ENCODE data around the gene C12orf56.
"Not testable (repeated sequence)": the region's sequence is repeated elsewhere in the genome, so short reads cannot be mapped to it uniquely, and the experiment has no call there.

C12orf56 gene

GRCh38 chr12:64229796-64230195 lies 160.8 kb downstream of the C12orf56 start:
- no peak for DNase-seq (ENCODE audit: low spot score)

DNA sequence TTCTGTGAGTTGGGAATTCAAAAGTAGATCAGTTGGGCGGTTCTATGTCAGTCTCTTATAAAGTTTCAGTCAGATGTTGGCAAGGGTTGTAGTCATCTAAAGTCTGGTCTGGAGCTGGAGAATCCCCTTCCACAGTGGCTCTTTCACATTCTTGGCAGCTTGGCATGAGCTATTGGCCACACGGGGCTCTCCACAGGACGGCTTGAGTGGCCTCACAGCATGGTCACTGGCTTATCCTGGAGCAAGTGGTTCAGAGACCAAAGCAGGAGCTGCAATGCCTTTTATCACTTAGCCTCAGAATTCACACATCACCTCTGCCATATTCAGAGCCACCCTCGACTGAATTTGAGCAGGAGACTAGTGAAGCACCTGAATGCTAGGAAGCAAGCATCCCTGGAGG lies 161.3 kb downstream of the C12orf56 start:
- DNase-seq (ENCODE audit: low spot score), result no peak

DNA sequence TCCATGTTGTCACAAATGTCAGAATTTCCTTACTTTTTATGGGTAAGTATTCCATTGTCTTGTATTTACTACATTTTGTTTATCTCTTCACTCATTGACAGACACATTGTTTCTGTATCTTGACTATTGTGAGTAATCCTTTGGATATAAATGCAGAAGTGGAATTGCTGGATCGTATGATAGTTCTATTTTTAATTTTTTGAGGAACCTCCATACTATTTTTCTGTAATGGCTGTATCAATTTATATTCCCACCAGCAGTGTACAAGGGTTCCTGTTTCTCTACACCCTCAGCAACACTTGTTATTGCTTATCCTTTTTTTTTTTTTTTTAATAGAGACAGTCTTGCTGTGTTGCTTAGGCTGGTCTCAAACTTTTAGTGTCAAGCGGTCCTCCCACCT lies 164.9 kb downstream of the C12orf56 start:
- DNase-seq (ENCODE audit: low spot score), result no peak

GRCh38 chr12:64222009-64222765 lies 168.4 kb downstream of the C12orf56 start, which contains the start of gene KICS2:
Gene KICS2 (minus strand): TSS chr12:64222296. CDS start chr12:64222237, 59 bp downstream.
- DNase-seq (ENCODE audit: low spot score), result peak; percentile 93

- DNase-seq (ENCODE audit: low spot score), result peak; percentile 90
These were observed 168.9 kb downstream of the C12orf56 start for GRCh38 chr12:64221651-64222008.

- DNase-seq (ENCODE audit: low spot score), result no peak
These were observed 170.5 kb downstream of the C12orf56 start for GRCh38 chr12:64220046-64220445.

DNA sequence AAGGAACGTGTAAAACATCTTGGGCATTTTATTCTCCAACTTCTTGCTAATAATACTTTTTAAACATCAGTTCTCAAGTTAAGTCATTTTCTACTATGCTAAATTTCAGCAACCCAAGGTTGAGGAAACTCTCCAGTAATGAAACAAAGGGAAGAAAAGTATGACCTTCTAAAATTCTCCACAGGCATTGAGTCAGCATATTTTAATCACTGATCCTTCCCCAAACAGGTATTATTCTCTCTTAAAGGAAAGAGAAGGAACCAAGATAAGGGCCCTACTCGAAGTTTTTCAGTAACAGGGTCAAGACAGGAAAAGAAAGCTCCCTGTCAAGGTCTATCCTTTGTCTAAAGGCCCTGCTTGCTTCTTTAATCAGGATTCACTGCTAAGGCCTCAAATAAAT lies 171.4 kb downstream of the C12orf56 start:
- DNase-seq (ENCODE audit: low spot score), result no peak

DNA sequence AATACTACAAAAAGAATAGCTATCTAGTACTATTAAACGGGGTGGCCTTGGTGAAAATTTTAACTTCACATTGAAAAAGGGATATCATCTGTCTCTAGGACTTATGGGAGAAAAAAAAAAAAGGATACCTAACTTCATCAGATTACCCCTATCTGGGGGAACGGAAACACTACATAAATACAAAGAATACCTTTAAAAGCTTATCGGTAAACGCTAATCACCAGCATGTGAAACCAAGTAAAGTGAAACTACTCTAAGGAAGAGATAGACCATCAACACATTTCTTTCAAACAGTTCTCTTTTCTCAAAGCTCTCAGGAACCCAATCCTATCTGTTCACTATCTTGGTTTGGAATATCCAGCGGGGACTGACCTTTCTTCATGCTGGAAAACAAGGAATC lies 172.0 kb downstream of the C12orf56 start:
- DNase-seq (ENCODE audit: low spot score), result no peak

DNA sequence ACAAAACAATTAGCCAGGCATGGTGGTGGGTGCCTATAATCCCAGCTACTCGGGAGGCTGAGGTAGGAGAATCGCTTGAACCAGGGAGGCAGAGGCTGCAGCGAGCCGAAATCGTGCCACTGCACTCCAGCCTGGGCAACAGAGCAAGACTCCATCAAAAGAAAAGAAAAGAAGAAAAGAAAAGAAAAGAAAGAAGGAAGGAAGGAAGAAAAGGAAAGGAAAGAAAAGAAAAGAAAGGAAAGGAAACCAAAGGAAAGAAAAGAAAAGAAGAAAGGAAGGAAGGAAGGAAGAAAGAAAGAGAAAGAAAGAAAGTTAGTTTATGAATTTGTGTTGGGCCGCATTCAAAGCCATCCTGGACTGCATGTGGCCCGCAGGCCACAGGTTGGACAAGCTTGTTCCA lies 172.9 kb downstream of the C12orf56 start:
- DNase-seq (ENCODE audit: low spot score), result not testable (repeated sequence)

- DNase-seq (ENCODE audit: low spot score), result no peak
These were observed 174.3 kb downstream of the C12orf56 start for GRCh38 chr12:64216239-64216638.

All from RKO (cell line).